HEK293 (cell line): ENCODE results near the gene UGT2A2.

Source experiments
- CTCF ChIA-PET: fragments of 350-600 bp; formaldehyde crosslinking; extraction: SDS; loops from one replicate; lab custom pipeline; 2021; ENCODE audit warnings: antibody characterized with exemption; lab: Yijun Ruan, JAX
- POLR2A ChIA-PET: fragments of 300-600 bp; formaldehyde crosslinking; extraction: SDS; loops from one replicate; lab custom pipeline; 2020; ENCODE audit warnings: antibody characterized with exemption, inconsistent platforms; lab: Yijun Ruan, JAX
- H3K27ac ChIP-seq: fragments of 200-500 bp; sonication (Bioruptor generic); 2 replicates; pipeline ENCODE4 v1.5.1; 2014; ENCODE audit warnings: low read depth, low read length, control low read depth, inconsistent platforms; ENCODE audit errors: extremely low read depth
- H3K36me3 ChIP-seq, 2 experiments: fragments of 200-500 bp in 1 of 2; sonication (Bioruptor generic) in 1 of 2; 1 replicate in 1 of 2; 2 replicates in 1 of 2; pipeline ENCODE4 v1.5.1; 2014 to 2017; ENCODE audit warnings: inconsistent platforms in 2 of 2, low read length in 2 of 2; ENCODE audit not compliant: control insufficient read depth in 2 of 2, insufficient read depth in 1 of 2
- H3K4me1 ChIP-seq: fragments of 200-500 bp; sonication (Bioruptor generic); 2 replicates; pipeline ENCODE4 v1.5.1; 2014; ENCODE audit warnings: mild to moderate bottlenecking, low read length, inconsistent platforms; ENCODE audit not compliant: control insufficient read depth, insufficient read depth
- H3K4me3 ChIP-seq: 2 replicates; pipeline ENCODE4 v1.5.1; 2011; ENCODE audit warnings: low read depth, mild to moderate bottlenecking, control low read depth, low read length, moderate library complexity
- H3K9me3 ChIP-seq: fragments of 200-500 bp; sonication (Bioruptor generic); 2 replicates; pipeline ENCODE4 v1.5.1; 2014; ENCODE audit warnings: low read depth, low read length, inconsistent platforms; ENCODE audit not compliant: control insufficient read depth, insufficient read depth
- GLI4 ChIP-seq: fragments of 450-650 bp; formaldehyde crosslinking; IDR thresholded peaks from 2 replicates; pipeline ENCODE4 v1.5.1; 2016; ENCODE audit warnings: missing biosample characterization, missing genetic modification characterization
- INSM2 ChIP-seq: fragments of 450-650 bp; formaldehyde crosslinking; IDR thresholded peaks from 2 replicates; pipeline ENCODE4 v1.5.1; 2016; ENCODE audit warnings: missing biosample characterization, missing genetic modification characterization
- KLF1 ChIP-seq: fragments of 450-650 bp; formaldehyde crosslinking; IDR thresholded peaks from 2 replicates; pipeline ENCODE4 v1.5.1; 2016; ENCODE audit warnings: missing biosample characterization, missing genetic modification characterization
- KLF16 ChIP-seq: fragments of 450-650 bp; formaldehyde crosslinking; IDR thresholded peaks from 2 replicates; pipeline ENCODE4 v1.5.1; 2017; ENCODE audit warnings: missing biosample characterization, missing genetic modification characterization
- MEIS1 ChIP-seq: sonication (generic); formaldehyde crosslinking; IDR thresholded peaks from 2 replicates; pipeline ENCODE4 v1.8.1; 2022; ENCODE audit warnings: missing genetic modification reagents, mild to moderate bottlenecking, borderline replicate concordance
- ZNF10 ChIP-seq: fragments of 450-650 bp; formaldehyde crosslinking; IDR thresholded peaks from 2 replicates; pipeline ENCODE4 v1.5.1; 2017; ENCODE audit warnings: missing biosample characterization, missing genetic modification characterization
- ZNF121 ChIP-seq: fragments of 450-650 bp; formaldehyde crosslinking; IDR thresholded peaks from 2 replicates; pipeline ENCODE4 v1.5.1; 2016; ENCODE audit warnings: missing biosample characterization, missing genetic modification characterization
- ZNF140 ChIP-seq: fragments of 450-650 bp; formaldehyde crosslinking; IDR thresholded peaks from 2 replicates; pipeline ENCODE4 v1.5.1; 2016; ENCODE audit warnings: missing biosample characterization, missing genetic modification characterization
- ZNF174 ChIP-seq: fragments of 450-650 bp; formaldehyde crosslinking; IDR thresholded peaks from 2 replicates; pipeline ENCODE4 v1.5.0; 2017; ENCODE audit warnings: missing biosample characterization, mild to moderate bottlenecking, missing genetic modification characterization
- ZNF211 ChIP-seq: fragments of 450-650 bp; formaldehyde crosslinking; IDR thresholded peaks from 2 replicates; pipeline ENCODE4 v1.5.1; 2016; ENCODE audit warnings: low read depth, missing biosample characterization, missing genetic modification characterization
- ZNF239 ChIP-seq: fragments of 450-650 bp; formaldehyde crosslinking; IDR thresholded peaks from 2 replicates; pipeline ENCODE4 v1.5.1; 2016; ENCODE audit warnings: missing biosample characterization, missing genetic modification characterization
- ZNF292 ChIP-seq: fragments of 450-650 bp; formaldehyde crosslinking; IDR thresholded peaks from 2 replicates; pipeline ENCODE4 v1.5.1; 2016; ENCODE audit warnings: low read depth, missing biosample characterization, missing genetic modification characterization, borderline replicate concordance
- ZNF416 ChIP-seq: fragments of 450-650 bp; formaldehyde crosslinking; IDR thresholded peaks from 2 replicates; pipeline ENCODE4 v1.5.1; 2016; ENCODE audit warnings: missing biosample characterization, missing genetic modification characterization
- ZNF488 ChIP-seq: fragments of 450-650 bp; formaldehyde crosslinking; IDR thresholded peaks from 2 replicates; pipeline ENCODE4 v1.5.1; 2016; ENCODE audit warnings: missing biosample characterization, missing genetic modification characterization
- ZNF529 ChIP-seq: fragments of 450-650 bp; formaldehyde crosslinking; IDR thresholded peaks from 2 replicates; pipeline ENCODE4 v1.5.1; 2017; ENCODE audit warnings: missing genetic modification characterization, missing biosample characterization; ENCODE audit not compliant: insufficient replicate concordance
- ZNF530 ChIP-seq: fragments of 450-650 bp; formaldehyde crosslinking; IDR thresholded peaks from 2 replicates; pipeline ENCODE4 v1.5.1; 2016; ENCODE audit warnings: low read depth, missing biosample characterization, missing genetic modification characterization
- ZNF580 ChIP-seq: fragments of 450-650 bp; formaldehyde crosslinking; IDR thresholded peaks from 2 replicates; pipeline ENCODE4 v1.5.1; 2016; ENCODE audit warnings: missing biosample characterization, missing genetic modification characterization
- ZNF585B ChIP-seq: fragments of 450-650 bp; formaldehyde crosslinking; IDR thresholded peaks from 2 replicates; pipeline ENCODE4 v1.5.1; 2016; ENCODE audit warnings: missing biosample characterization, missing genetic modification characterization
- ZNF624 ChIP-seq: fragments of 450-650 bp; formaldehyde crosslinking; IDR thresholded peaks from 2 replicates; pipeline ENCODE4 v1.5.1; 2017; ENCODE audit warnings: missing biosample characterization, missing genetic modification characterization
- ZNF639 ChIP-seq: fragments of 450-650 bp; formaldehyde crosslinking; IDR thresholded peaks from 2 replicates; pipeline ENCODE4 v1.5.1; 2016; ENCODE audit warnings: missing biosample characterization, missing genetic modification characterization
- ZNF658 ChIP-seq: fragments of 450-650 bp; formaldehyde crosslinking; IDR thresholded peaks from 2 replicates; pipeline ENCODE4; 2016; ENCODE audit warnings: missing biosample characterization, missing genetic modification characterization
- ZNF660 ChIP-seq: fragments of 450-650 bp; IDR thresholded peaks from 2 replicates; pipeline ENCODE4 v1.5.1; 2018; ENCODE audit warnings: missing biosample characterization, mild to moderate bottlenecking, missing genetic modification characterization
- ZNF704 ChIP-seq: fragments of 450-650 bp; formaldehyde crosslinking; IDR thresholded peaks from 2 replicates; pipeline ENCODE4 v1.5.1; 2016; ENCODE audit warnings: missing biosample characterization, missing genetic modification characterization
- ZNF707 ChIP-seq: fragments of 450-650 bp; formaldehyde crosslinking; IDR thresholded peaks from 2 replicates; pipeline ENCODE4 v1.5.1; 2016; ENCODE audit warnings: missing biosample characterization, missing genetic modification characterization
- ZSCAN23 ChIP-seq: fragments of 450-650 bp; formaldehyde crosslinking; IDR thresholded peaks from 2 replicates; pipeline ENCODE4 v1.5.1; 2016; ENCODE audit warnings: missing biosample characterization, missing genetic modification characterization
- ZSCAN4 ChIP-seq: fragments of 450-650 bp; formaldehyde crosslinking; IDR thresholded peaks from 2 replicates; pipeline ENCODE4 v1.5.1; 2017; ENCODE audit warnings: missing biosample characterization, missing genetic modification characterization

The UGT2A2 gene

GRCh38 chr4:69639542-69639941, at the start of gene UGT2A2:
UGT2A2 (minus strand) TSS chr4:69639642; CDS start chr4:69639640, 2 bp downstream.
- Histone ChIP-seq H3K9me3 (no peaks in the 10 kb centered on the region), H3K36me3 (no peaks in the 10 kb centered on the region), H3K27ac (no peak within 1 kb of the TSS), H3K4me3 (no peak within 1 kb of the TSS), H3K4me1 (no peaks in the 10 kb centered on the region)
- TF ChIP-seq ZNF416 (tag by site-specific recombination): no peak
- no peak for TF ChIP-seq ZNF660 (tag by site-specific recombination)
- no peak for TF ChIP-seq KLF16 (tag by site-specific recombination)
- no peak for TF ChIP-seq ZSCAN4 (tag by site-specific recombination)
- CTCF ChIA-PET: no interaction called here
- POLR2A ChIA-PET: no interaction called here

GRCh38 chr4:69684804-69685203, 45.4 kb upstream of the UGT2A2 start:
- no peak overlapping the region for H3K4me3 ChIP-seq
- H3K27ac ChIP-seq: no peak overlapping the region
- POLR2A ChIA-PET: no interaction called here
- H3K9me3 ChIP-seq: no peaks in the 10 kb centered on the region
- H3K4me1 ChIP-seq: no peaks in the 10 kb centered on the region
- TF ChIP-seq ZSCAN23 (tag by site-specific recombination) (no peak), MEIS1 (CRISPR knock-in tag) (no peak), ZNF707 (no peak), ZNF488 (no peak), ZNF211 (no peak), ZNF174 (tag by site-specific recombination) (no peak), ZNF239 (no peak), ZNF529 (tag by site-specific recombination) (no peak), ZNF10 (tag by site-specific recombination) (no peak), INSM2 (tag by site-specific recombination) (no peak), ZNF704 (tag by site-specific recombination) (no peak), ZNF530 (tag by site-specific recombination) (no peak), ZNF624 (no peak), ZNF660 (tag by site-specific recombination) (no peak)
- H3K36me3 ChIP-seq: no peaks in the 10 kb centered on the region
- CTCF ChIA-PET: interaction anchor here (0.7 to 0.9 kb wide), 2 partner anchors 196 to 847 kb away, joined by 4 to 5 read pairs; no protein-coding TSS in a partner anchor

GRCh38 chr4:69668680-69669079, 29.2 kb upstream of the UGT2A2 start:
- CTCF ChIA-PET: no interaction called here
- H3K4me1 ChIP-seq: no peaks in the 10 kb centered on the region
- H3K27ac ChIP-seq: no peak overlapping the region
- H3K9me3 ChIP-seq: no peaks in the 10 kb centered on the region
- H3K4me3 ChIP-seq: no peak overlapping the region
- POLR2A ChIA-PET: no interaction called here
- TF ChIP-seq ZNF639 (tag by site-specific recombination) (no peak), ZNF704 (tag by site-specific recombination) (no peak), ZNF585B (tag by site-specific recombination) (no peak), GLI4 (tag by site-specific recombination) (no peak), ZNF140 (no peak), ZNF121 (no peak), ZNF658 (tag by site-specific recombination) (no peak), KLF1 (no peak), ZNF580 (tag by site-specific recombination) (no peak), ZNF292 (no peak)
- H3K36me3 ChIP-seq: no peaks in the 10 kb centered on the region
